ENCODE results near the gene ALDH18A1. TPM values are rescaled to one million over a fixed set of nuclear protein-coding genes. Genes with fewer than 3 reads are reported as not detected.

ALDH18A1 gene
- total and polyA plus RNA-seq, 2 experiments from 2014 or later, result 92.4 to 121 TPM

DNA sequence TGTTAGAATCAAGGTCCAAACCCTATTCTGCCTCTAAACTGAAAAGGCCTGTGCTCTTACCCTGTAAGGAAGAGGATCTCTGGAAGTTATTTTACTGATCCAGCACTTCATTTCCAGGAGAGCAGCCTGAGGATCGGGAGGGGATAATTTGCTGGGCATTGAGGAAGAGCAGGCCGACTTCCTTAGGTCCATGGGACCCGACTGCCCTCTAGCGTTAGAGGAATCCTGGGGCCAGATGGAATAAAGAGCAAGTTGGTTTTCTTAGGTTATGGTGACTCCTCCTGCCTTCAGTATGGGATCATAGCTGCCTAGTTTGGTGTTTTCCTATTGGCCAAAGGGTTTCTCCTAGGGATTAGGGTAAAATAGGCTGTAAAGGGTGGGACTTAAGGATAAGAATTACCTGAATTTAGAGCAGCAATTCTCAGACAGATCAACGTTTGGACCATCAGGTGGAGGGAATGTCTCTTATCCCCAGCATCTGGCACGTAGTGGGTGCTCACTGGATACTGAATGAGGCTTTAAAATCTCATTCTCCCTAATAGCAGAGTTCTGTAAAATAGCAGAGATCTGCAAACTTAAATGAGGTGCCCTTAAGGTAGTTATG is 55.3 kb downstream of the ALDH18A1 start:
- TF ChIP-seq EZH2 (IDR thresholded peaks at IDR 0.05; ENCODE audit: insufficient read depth, poor library complexity, severe bottlenecking) (no peak), EZH2phosphoT487 (IDR thresholded peaks at IDR 0.05; ENCODE audit: insufficient read depth, low read depth) (no peak)
- in situ Hi-C loops (cut with MboI), result loop anchor here (25.0 kb wide), 1 partner anchor 964 kb away; no protein-coding TSS in a partner anchor

GRCh38 chr10:95600158-95600557 is 56.4 kb downstream of the ALDH18A1 start:
- Histone ChIP-seq H3K9ac (no peak overlapping the region), H3K36me3 (ENCODE audit: low read depth) (no peaks in the 10 kb centered on the region; the same call in 1 of the 2 replicates), H3K4me1 (ENCODE audit: insufficient read depth) (no peaks in the 10 kb centered on the region), H4K20me1 (ENCODE audit: insufficient read depth) (no peaks in the 10 kb centered on the region), H3K79me2 (ENCODE audit: insufficient read depth) (no peaks in the 10 kb centered on the region), H3K27ac (no peak overlapping the region), H3K9me2 (ENCODE audit: insufficient read depth) (no peaks in the 10 kb centered on the region), H3K4me3 (no peak overlapping the region), H3K27me3 (replicated peaks; ENCODE audit: insufficient read depth) (peaks cover 19% of the 10 kb centered on the region; the same call in 1 of the 2 replicates), H3K4me2 (ENCODE audit: unreplicated experiment) (no peak overlapping the region), H3K9me3 (ENCODE audit: low read depth) (no peaks in the 10 kb centered on the region), H3F3A (ENCODE audit: insufficient read depth) (no peaks in the 10 kb centered on the region), H2AFZ (no peak overlapping the region)
- WGBS, 2 experiments (ENCODE audit: low coverage in 1 of 2, low lambda C conversion rate in 2 of 2, missing lambda C conversion rate in 2 of 2), result 70 to 71% methylated on average over 4 of the region's 4 CpGs
- no peak for DNase-seq
- in situ Hi-C loops (cut with MboI), result loop anchor here (25.0 kb wide), 1 partner anchor 963 kb away; no protein-coding TSS in a partner anchor
- TF ChIP-seq EZH2 (IDR thresholded peaks at IDR 0.05; ENCODE audit: insufficient read depth, poor library complexity, severe bottlenecking), result no peak
- no peak for TF ChIP-seq EZH2phosphoT487 (IDR thresholded peaks at IDR 0.05; ENCODE audit: insufficient read depth, low read depth)

More for the DNA sequence above, 55.3 kb downstream of the ALDH18A1 start:
- Histone ChIP-seq H4K20me1 (ENCODE audit: insufficient read depth) (no peaks in the 10 kb centered on the region), H3F3A (ENCODE audit: insufficient read depth) (peaks cover 4% of the 10 kb centered on the region; the same call in 1 of the 2 replicates), H3K36me3 (ENCODE audit: low read depth) (peaks cover 6% of the 10 kb centered on the region; the same call in 1 of the 2 replicates), H3K27ac (no peak overlapping the region), H3K9ac (no peak overlapping the region), H2AFZ (0 out of 2 replicates have a peak overlapping the region, but pooled peaks have one; percentile 53), H3K4me2 (ENCODE audit: unreplicated experiment) (no peak overlapping the region), H3K27me3 (replicated peaks; ENCODE audit: insufficient read depth) (peaks cover 14% of the 10 kb centered on the region; the same call in 1 of the 2 replicates), H3K9me3 (ENCODE audit: low read depth) (no peaks in the 10 kb centered on the region), H3K4me1 (ENCODE audit: insufficient read depth) (no peaks in the 10 kb centered on the region), H3K9me2 (ENCODE audit: insufficient read depth) (no peaks in the 10 kb centered on the region), H3K4me3 (no peak overlapping the region), H3K79me2 (ENCODE audit: insufficient read depth) (no peaks in the 10 kb centered on the region)
- peak; percentile 91 for DNase-seq
- WGBS, 2 experiments (ENCODE audit: low coverage in 1 of 2, low lambda C conversion rate in 2 of 2, missing lambda C conversion rate in 2 of 2), result 17% methylated on average over 6 of the region's 6 CpGs

- WGBS, 2 experiments (ENCODE audit: low coverage in 1 of 2, low lambda C conversion rate in 2 of 2, missing lambda C conversion rate in 2 of 2), result 41 to 58% methylated on average over 1 of the region's 1 CpG
- H3F3A ChIP-seq (ENCODE audit: insufficient read depth), result no peaks in the 10 kb centered on the region
- H3K27ac ChIP-seq, result no peak overlapping the region
- H3K9ac ChIP-seq, result no peak overlapping the region
- no peak overlapping the region for H3K4me3 ChIP-seq
- in situ Hi-C loops (cut with MboI), result loop anchor here (5.0 kb wide), 1 partner anchor 165 kb away; no protein-coding TSS in a partner anchor
- peaks cover 19% of the 10 kb centered on the region; the same call in 1 of the 2 replicates for H3K27me3 ChIP-seq (replicated peaks; ENCODE audit: insufficient read depth)
- no peaks in the 10 kb centered on the region for H4K20me1 ChIP-seq (ENCODE audit: insufficient read depth)
- H3K9me3 ChIP-seq (ENCODE audit: low read depth), result no peaks in the 10 kb centered on the region
- no peak overlapping the region for H3K4me2 ChIP-seq (ENCODE audit: unreplicated experiment)
- no peak for DNase-seq
- no peaks in the 10 kb centered on the region for H3K4me1 ChIP-seq (ENCODE audit: insufficient read depth)
- H3K79me2 ChIP-seq (ENCODE audit: insufficient read depth), result no peaks in the 10 kb centered on the region
- no peaks in the 10 kb centered on the region for H3K9me2 ChIP-seq (ENCODE audit: insufficient read depth)
- H2AFZ ChIP-seq, result no peak overlapping the region
- TF ChIP-seq EZH2 (IDR thresholded peaks at IDR 0.05; ENCODE audit: insufficient read depth, poor library complexity, severe bottlenecking) (no peak), EZH2phosphoT487 (IDR thresholded peaks at IDR 0.05; ENCODE audit: insufficient read depth, low read depth) (no peak)
- H3K36me3 ChIP-seq (ENCODE audit: low read depth), result no peaks in the 10 kb centered on the region
Measured at GRCh38 chr10:95597788-95598187, 58.7 kb downstream of the ALDH18A1 start.

DNA sequence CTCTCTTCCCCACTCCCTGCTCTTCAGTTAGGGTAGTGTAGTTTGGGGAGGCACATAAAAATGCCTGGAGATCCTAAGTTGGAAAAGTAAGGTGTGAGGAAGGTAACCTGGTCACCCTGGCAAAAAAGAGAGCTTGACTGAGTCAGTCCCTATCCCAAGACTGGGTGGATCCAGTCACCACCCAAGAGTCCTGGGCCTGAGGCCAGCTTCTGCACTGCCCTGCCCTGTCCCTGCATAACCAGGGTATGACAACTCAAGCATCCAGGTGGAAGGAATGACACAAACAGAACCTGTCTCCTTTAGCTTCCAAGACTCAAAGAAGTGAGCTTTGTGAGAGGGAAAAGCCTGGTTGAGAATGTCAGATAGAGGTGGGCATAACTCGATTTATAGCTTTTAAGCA is 68.5 kb downstream of the ALDH18A1 start:
- TF ChIP-seq EZH2 (IDR thresholded peaks at IDR 0.05; ENCODE audit: insufficient read depth, poor library complexity, severe bottlenecking) (no peak), EZH2phosphoT487 (IDR thresholded peaks at IDR 0.05; ENCODE audit: insufficient read depth, low read depth) (no peak)
- Histone ChIP-seq H3K27ac (no peak overlapping the region), H3K4me3 (no peak overlapping the region), H3K4me1 (ENCODE audit: insufficient read depth) (no peaks in the 10 kb centered on the region), H3K27me3 (replicated peaks; ENCODE audit: insufficient read depth) (peaks cover 2% of the 10 kb centered on the region; the same call in 1 of the 2 replicates), H4K20me1 (ENCODE audit: insufficient read depth) (no peaks in the 10 kb centered on the region), H2AFZ (no peak overlapping the region), H3K4me2 (ENCODE audit: unreplicated experiment) (no peak overlapping the region), H3K9ac (no peak overlapping the region), H3K9me2 (ENCODE audit: insufficient read depth) (no peaks in the 10 kb centered on the region), H3F3A (ENCODE audit: insufficient read depth) (no peaks in the 10 kb centered on the region), H3K9me3 (ENCODE audit: low read depth) (no peaks in the 10 kb centered on the region), H3K79me2 (ENCODE audit: insufficient read depth) (no peaks in the 10 kb centered on the region), H3K36me3 (ENCODE audit: low read depth) (no peaks in the 10 kb centered on the region)
- in situ Hi-C loops (cut with MboI), result no loop called here
- 29 to 42% methylated on average over 1 of the region's 1 CpG for WGBS, 2 experiments (ENCODE audit: low coverage in 1 of 2, low lambda C conversion rate in 2 of 2, missing lambda C conversion rate in 2 of 2)
- DNase-seq, result no peak
